OCI-LY1 (cell line): ENCODE measurements around the gene CTNNA2.

Source experiments
- H2AFZ ChIP-seq: fragments of 200-600 bp; sonication (generic), shearing (Covaris generic); 2 replicates; pipeline ENCODE4 v1.6.0; 2014; ENCODE audit warnings: antibody characterized with exemption, mild to moderate bottlenecking, low read length
- H3F3A ChIP-seq: fragments of 200-600 bp; sonication (generic), shearing (Covaris generic); 2 replicates; pipeline ENCODE4 v1.6.0; 2014; ENCODE audit warnings: mild to moderate bottlenecking, antibody characterized with exemption, low read length, moderate library complexity; ENCODE audit not compliant: insufficient read depth
- H3K27ac ChIP-seq: fragments of 200-600 bp; sonication (generic); 2 replicates; pipeline ENCODE4 v1.5.1; 2014; ENCODE audit warnings: low read length, mixed run types, mild to moderate bottlenecking, low read depth; ENCODE audit not compliant: poor library complexity, severe bottlenecking
- H3K27me3 ChIP-seq: fragments of 200-600 bp; sonication (generic); 2 replicates; pipeline ENCODE4 v1.6.0; 2014; ENCODE audit warnings: antibody characterized with exemption, mild to moderate bottlenecking, low read length, moderate library complexity; ENCODE audit not compliant: insufficient read depth
- H3K36me3 ChIP-seq: fragments of 200-600 bp; sonication (generic); 2 replicates; pipeline ENCODE4 v1.6.1; 2014; ENCODE audit warnings: mild to moderate bottlenecking, antibody characterized with exemption, low read length, moderate library complexity, mixed read lengths; ENCODE audit not compliant: insufficient read depth
- H3K4me1 ChIP-seq: fragments of 200-600 bp; sonication (generic); 2 replicates; pipeline ENCODE4 v1.5.1; 2014; ENCODE audit warnings: mild to moderate bottlenecking, low read length, moderate library complexity; ENCODE audit not compliant: insufficient read depth, severe bottlenecking
- H3K4me2 ChIP-seq: fragments of 200-600 bp; sonication (generic), shearing (Covaris generic); 2 replicates; pipeline ENCODE4 v1.6.1; 2014; ENCODE audit warnings: low read length
- H3K4me3 ChIP-seq: fragments of 200-600 bp; sonication (generic); 2 replicates; pipeline ENCODE4 v1.5.1; 2014; ENCODE audit warnings: low read length, low read depth, mild to moderate bottlenecking, mixed read lengths; ENCODE audit not compliant: poor library complexity, severe bottlenecking
- H3K79me2 ChIP-seq: fragments of 200-600 bp; shearing (Covaris generic); 2 replicates; pipeline ENCODE4 v1.6.1; 2016; ENCODE audit warnings: mixed run types, low read length, mixed read lengths; ENCODE audit not compliant: insufficient read depth
- H3K9ac ChIP-seq: fragments of 200-600 bp; sonication (generic), shearing (Covaris generic); 2 replicates; pipeline ENCODE4 v1.6.1; 2014; ENCODE audit warnings: mild to moderate bottlenecking, low read length, mixed read lengths
- H3K9me2 ChIP-seq: fragments of 200-600 bp; sonication (generic), shearing (Covaris generic); 2 replicates; pipeline ENCODE4 v1.6.1; 2014; ENCODE audit warnings: low read depth, mild to moderate bottlenecking, low read length, mixed read lengths
- H3K9me3 ChIP-seq: fragments of 200-600 bp; shearing (Covaris generic); 2 replicates; pipeline ENCODE4 v1.6.1; 2014; ENCODE audit warnings: low read length, mixed read lengths
- H4K20me1 ChIP-seq: fragments of 200-600 bp; sonication (generic), shearing (Covaris generic); 2 replicates; pipeline ENCODE4 v1.6.0; 2016; ENCODE audit warnings: mild to moderate bottlenecking, low read length; ENCODE audit not compliant: insufficient read depth
- CTCF ChIP-seq: fragments of 200-600 bp; sonication (generic), shearing (Covaris generic); IDR thresholded peaks from 2 replicates; pipeline ENCODE4 v1.5.1; 2017; ENCODE audit warnings: mild to moderate bottlenecking, antibody characterized with exemption, low read length, moderate library complexity, mixed read lengths
- EZH2 ChIP-seq: fragments of 200-600 bp; sonication (generic), shearing (Covaris generic); IDR thresholded peaks from 2 replicates; pipeline ENCODE4 v1.8.0; 2017; ENCODE audit warnings: borderline replicate concordance, mixed run types, mild to moderate bottlenecking, antibody characterized with exemption, low read length, moderate library complexity, mixed read lengths

CTNNA2 gene

GRCh38 chr2:79585701-79586433, 73.0 kb downstream of the CTNNA2 start:
- Histone ChIP-seq H3F3A (no peaks in the 10 kb centered on the region), H3K27ac (no peak overlapping the region), H3K36me3 (no peaks in the 10 kb centered on the region), H3K9me2 (no peaks in the 10 kb centered on the region), H3K4me3 (no peak overlapping the region), H4K20me1 (no peaks in the 10 kb centered on the region), H3K4me1 (no peaks in the 10 kb centered on the region), H3K9me3 (no peaks in the 10 kb centered on the region), H3K4me2 (no peak overlapping the region), H3K9ac (no peak overlapping the region), H2AFZ (no peak overlapping the region), H3K27me3 (no peaks in the 10 kb centered on the region), H3K79me2 (no peaks in the 10 kb centered on the region)
- TF ChIP-seq EZH2 = no peak
- no peak for TF ChIP-seq CTCF

- H3K9ac ChIP-seq = no peak overlapping the region
Observed at GRCh38 chr2:79591281-79591680, 78.4 kb downstream of the CTNNA2 start.

GRCh38 chr2:79593237-79593867, 80.5 kb downstream of the CTNNA2 start:
- H3K4me2 ChIP-seq = no peak overlapping the region
- TF ChIP-seq CTCF (no peak), EZH2 (no peak)
- no peaks in the 10 kb centered on the region for H3K27me3 ChIP-seq
- H2AFZ ChIP-seq = no peak overlapping the region
- no peak overlapping the region for H3K27ac ChIP-seq
- H3K79me2 ChIP-seq = no peaks in the 10 kb centered on the region
- H3K4me3 ChIP-seq = no peak overlapping the region
- no peaks in the 10 kb centered on the region for H3K9me2 ChIP-seq
- no peaks in the 10 kb centered on the region for H4K20me1 ChIP-seq
- no peaks in the 10 kb centered on the region for H3F3A ChIP-seq
- no peaks in the 10 kb centered on the region for H3K4me1 ChIP-seq
- no peak overlapping the region for H3K9ac ChIP-seq
- no peaks in the 10 kb centered on the region for H3K36me3 ChIP-seq
- no peaks in the 10 kb centered on the region for H3K9me3 ChIP-seq

More at GRCh38 chr2:79591281-79591680, 78.4 kb downstream of the CTNNA2 start:
- no peak overlapping the region for H3K4me2 ChIP-seq
- H3K4me3 ChIP-seq = no peak overlapping the region
- H3K9me2 ChIP-seq = no peaks in the 10 kb centered on the region
- no peaks in the 10 kb centered on the region for H3K79me2 ChIP-seq
- no peaks in the 10 kb centered on the region for H3K4me1 ChIP-seq
- H3F3A ChIP-seq = no peaks in the 10 kb centered on the region
- no peaks in the 10 kb centered on the region for H3K27me3 ChIP-seq
- H2AFZ ChIP-seq = no peak overlapping the region
- TF ChIP-seq CTCF (no peak), EZH2 (no peak)
- H3K36me3 ChIP-seq = no peaks in the 10 kb centered on the region
- H3K9me3 ChIP-seq = no peaks in the 10 kb centered on the region
- H3K27ac ChIP-seq = no peak overlapping the region
- no peaks in the 10 kb centered on the region for H4K20me1 ChIP-seq
